ENCODE data around the gene OR2F1.

- TF ChIP-seq, protein P1, sequence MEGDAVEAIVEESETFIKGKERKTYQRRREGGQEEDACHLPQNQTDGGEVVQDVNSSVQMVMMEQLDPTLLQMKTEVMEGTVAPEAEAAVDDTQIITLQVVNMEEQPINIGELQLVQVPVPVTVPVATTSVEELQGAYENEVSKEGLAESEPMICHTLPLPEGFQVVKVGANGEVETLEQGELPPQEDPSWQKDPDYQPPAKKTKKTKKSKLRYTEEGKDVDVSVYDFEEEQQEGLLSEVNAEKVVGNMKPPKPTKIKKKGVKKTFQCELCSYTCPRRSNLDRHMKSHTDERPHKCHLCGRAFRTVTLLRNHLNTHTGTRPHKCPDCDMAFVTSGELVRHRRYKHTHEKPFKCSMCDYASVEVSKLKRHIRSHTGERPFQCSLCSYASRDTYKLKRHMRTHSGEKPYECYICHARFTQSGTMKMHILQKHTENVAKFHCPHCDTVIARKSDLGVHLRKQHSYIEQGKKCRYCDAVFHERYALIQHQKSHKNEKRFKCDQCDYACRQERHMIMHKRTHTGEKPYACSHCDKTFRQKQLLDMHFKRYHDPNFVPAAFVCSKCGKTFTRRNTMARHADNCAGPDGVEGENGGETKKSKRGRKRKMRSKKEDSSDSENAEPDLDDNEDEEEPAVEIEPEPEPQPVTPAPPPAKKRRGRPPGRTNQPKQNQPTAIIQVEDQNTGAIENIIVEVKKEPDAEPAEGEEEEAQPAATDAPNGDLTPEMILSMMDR (conservative IDR thresholded peaks at IDR 0.05; ENCODE audit: low read depth, low read length), result no peak
- TF ChIP-seq EZH2phosphoT487 (IDR thresholded peaks at IDR 0.05; ENCODE audit: borderline replicate concordance, low read length), result no peak
- no peak for TF ChIP-seq EZH2 (IDR thresholded peaks at IDR 0.05; ENCODE audit: low read length, unreplicated experiment)
Measured at GRCh38 chr7:143910473-143911248, 44.0 kb upstream of the OR2F1 start.

All from PC-3 (cell line).